Keratinocyte (primary cell): ENCODE results near the gene CCDC40.

Experiments used
- CTCF ChIP-seq, 3 experiments: IDR thresholded peaks in 1 of 3; conservative IDR thresholded peaks in 1 of 3; optimal IDR thresholded peaks in 1 of 3; 2 replicates in 2 of 3; 3 replicates in 1 of 3; pipeline versions ENCODE3 to v1.5.1; 2011; ENCODE audit warnings: low read length in 3 of 3, mild to moderate bottlenecking in 3 of 3, moderate library complexity in 2 of 3, control low read depth in 1 of 3, inconsistent platforms in 1 of 3; ENCODE audit not compliant: insufficient read depth in 2 of 3; ENCODE audit errors: extremely low read depth in 1 of 3
- EZH2 ChIP-seq: IDR thresholded peaks from one replicate; pipeline ENCODE4 v1.6.1; 2012; ENCODE audit warnings: inconsistent platforms, mild to moderate bottlenecking, low read length, moderate library complexity

- no peak for TF ChIP-seq EZH2
- TF ChIP-seq CTCF (optimal IDR thresholded peaks at IDR 0.05 in 1 of 3, IDR thresholded peaks at IDR 0.05 in 1 of 3, conservative IDR thresholded peaks at IDR 0.05 in 1 of 3; ENCODE audit: extremely low read depth in 1 of 3, insufficient read depth in 2 of 3, low read length in 3 of 3): no peak
Observed at GRCh38 chr17:80058311-80058955, 22.0 kb downstream of the CCDC40 start.
